ENCODE data around the gene HSH2D. TPM values are rescaled to one million over a fixed set of nuclear protein-coding genes. Genes with fewer than 3 reads are reported as not detected.
A peak's percentile ranks its signal among the peaks of the same experiment; 100 is the strongest.

HSH2D gene
- total and polyA plus RNA-seq, 9 of the 15 experiments (the other 6 are each of a cell fraction or from before 2014, with no cell fraction given): 0.03 to 1.1 (median 0.35) TPM; not detected in 1

- no peak for TF ChIP-seq CBX2 (IDR thresholded peaks at IDR 0.05; ENCODE audit: insufficient read depth, low read length, poor library complexity, severe bottlenecking)
- TF ChIP-seq ASH1L (IDR thresholded peaks at IDR 0.05; ENCODE audit: borderline replicate concordance, low read depth, partially characterized antibody): peak; percentile 86
- no peak for TF ChIP-seq XRCC4 (IDR thresholded peaks at IDR 0.05; ENCODE audit: extremely low read depth, insufficient read depth, insufficient read length)
- TF ChIP-seq ZNF134 (CRISPR knock-in tag; conservative IDR thresholded peaks at IDR 0.05): no peak
- no peak for TF ChIP-seq RUNX1 (IDR thresholded peaks at IDR 0.05; ENCODE audit: low read depth)
- TF ChIP-seq TOE1 (IDR thresholded peaks at IDR 0.05; ENCODE audit: borderline replicate concordance): no peak
- no peak for TF ChIP-seq TOE1 (CRISPR knock-in tag; IDR thresholded peaks at IDR 0.05; ENCODE audit: borderline replicate concordance, low read depth)
- TF ChIP-seq NCOR1 (IDR thresholded peaks at IDR 0.05): no peak
- no peak for TF ChIP-seq HOXB6 (CRISPR knock-in tag; IDR thresholded peaks at IDR 0.05; ENCODE audit: borderline replicate concordance)
- TF ChIP-seq HMG20A (CRISPR knock-in tag; conservative IDR thresholded peaks at IDR 0.05): no peak
- peak; percentile 88 for TF ChIP-seq HCFC1 (IDR thresholded peaks at IDR 0.05; ENCODE audit: low read depth, low read length)
- TF ChIP-seq FOXO4 (CRISPR knock-in tag; IDR thresholded peaks at IDR 0.05): no peak
- TF ChIP-seq KLF16 (IDR thresholded peaks at IDR 0.05): no peak
- TF ChIP-seq ZBTB8A (IDR thresholded peaks at IDR 0.05; ENCODE audit: partially characterized antibody): no peak
- TF ChIP-seq ZNF740 (CRISPR knock-in tag; IDR thresholded peaks at IDR 0.05): no peak
- TF ChIP-seq ZNF740 (tag; IDR thresholded peaks at IDR 0.05): no peak
- TF ChIP-seq CBFA2T3 (IDR thresholded peaks at IDR 0.05): no peak
- no peak for TF ChIP-seq IRF9 (tag; IDR thresholded peaks at IDR 0.05)
- no peak for TF ChIP-seq EWSR1 (IDR thresholded peaks at IDR 0.05; ENCODE audit: borderline replicate concordance, low read depth, partially characterized antibody)
- TF ChIP-seq ZNF589 (CRISPR knock-in tag; IDR thresholded peaks at IDR 0.05; ENCODE audit: low read depth): no peak
- no peak for TF ChIP-seq PATZ1 (CRISPR knock-in tag; IDR thresholded peaks at IDR 0.05; ENCODE audit: borderline replicate concordance)
- no peak for TF ChIP-seq ZNF76 (CRISPR knock-in tag; IDR thresholded peaks at IDR 0.05; ENCODE audit: borderline replicate concordance)
- TF ChIP-seq CBX1 (IDR thresholded peaks at IDR 0.05; ENCODE audit: low read depth): no peak
- TF ChIP-seq NCOA4 (IDR thresholded peaks at IDR 0.05; ENCODE audit: partially characterized antibody): no peak
- peak; percentile 64 for TF ChIP-seq MEIS2 (IDR thresholded peaks at IDR 0.05; ENCODE audit: partially characterized antibody)
Measured at GRCh38 chr19:16185123-16185767, 41.8 kb downstream of the HSH2D start, which contains the start of gene FAM32A (continued).

All from K562 (cell line).